Measurements from ENCODE around the gene ARHGEF28.

ARHGEF28 gene

GRCh38 chr5:73835726-73836125 is 209.7 kb downstream of the ARHGEF28 start:
- H3K4me3 ChIP-seq (ENCODE audit: insufficient read depth, low read depth, low read length, poor library complexity, severe bottlenecking), result no peak overlapping the region
- no peak for DNase-seq
- no peaks in the 10 kb centered on the region for H3K9me3 ChIP-seq (ENCODE audit: control insufficient read depth, low read length)
- H3K27ac ChIP-seq (ENCODE audit: insufficient read depth, low read length, poor library complexity, severe bottlenecking), result no peak overlapping the region
- no peaks in the 10 kb centered on the region for H3K36me3 ChIP-seq (ENCODE audit: control insufficient read depth, insufficient read depth, low read length)
- no peaks in the 10 kb centered on the region for H3K27me3 ChIP-seq (replicated peaks; ENCODE audit: control insufficient read depth, insufficient read depth, low read length, poor library complexity, severe bottlenecking)
- no peaks in the 10 kb centered on the region for H3K4me1 ChIP-seq (ENCODE audit: control insufficient read depth, insufficient read depth, low read length, poor library complexity, severe bottlenecking)

GRCh38 chr5:73836607-73837006 is 210.6 kb downstream of the ARHGEF28 start:
- H3K9me3 ChIP-seq (ENCODE audit: control insufficient read depth, low read length), result no peaks in the 10 kb centered on the region

GRCh38 chr5:73838901-73839300 is 212.9 kb downstream of the ARHGEF28 start:
- no peak overlapping the region for H3K4me3 ChIP-seq (ENCODE audit: insufficient read depth, low read depth, low read length, poor library complexity, severe bottlenecking)
- H3K9me3 ChIP-seq (ENCODE audit: control insufficient read depth, low read length), result no peaks in the 10 kb centered on the region
- DNase-seq, result no peak
- no peaks in the 10 kb centered on the region for H3K4me1 ChIP-seq (ENCODE audit: control insufficient read depth, insufficient read depth, low read length, poor library complexity, severe bottlenecking)
- no peak overlapping the region for H3K27ac ChIP-seq (ENCODE audit: insufficient read depth, low read length, poor library complexity, severe bottlenecking)
- no peaks in the 10 kb centered on the region for H3K36me3 ChIP-seq (ENCODE audit: control insufficient read depth, insufficient read depth, low read length)
- no peaks in the 10 kb centered on the region for H3K27me3 ChIP-seq (replicated peaks; ENCODE audit: control insufficient read depth, insufficient read depth, low read length, poor library complexity, severe bottlenecking)

More at GRCh38 chr5:73836607-73837006, 210.6 kb downstream of the ARHGEF28 start:
- no peaks in the 10 kb centered on the region for H3K4me1 ChIP-seq (ENCODE audit: control insufficient read depth, insufficient read depth, low read length, poor library complexity, severe bottlenecking)
- no peak overlapping the region for H3K4me3 ChIP-seq (ENCODE audit: insufficient read depth, low read depth, low read length, poor library complexity, severe bottlenecking)
- H3K27me3 ChIP-seq (replicated peaks; ENCODE audit: control insufficient read depth, insufficient read depth, low read length, poor library complexity, severe bottlenecking), result no peaks in the 10 kb centered on the region
- H3K27ac ChIP-seq (ENCODE audit: insufficient read depth, low read length, poor library complexity, severe bottlenecking), result no peak overlapping the region
- DNase-seq, result no peak
- no peaks in the 10 kb centered on the region for H3K36me3 ChIP-seq (ENCODE audit: control insufficient read depth, insufficient read depth, low read length)

GRCh38 chr5:73841641-73842040 is 215.6 kb downstream of the ARHGEF28 start:
- no peak overlapping the region for H3K4me3 ChIP-seq (ENCODE audit: insufficient read depth, low read depth, low read length, poor library complexity, severe bottlenecking)
- H3K4me1 ChIP-seq (ENCODE audit: control insufficient read depth, insufficient read depth, low read length, poor library complexity, severe bottlenecking), result no peaks in the 10 kb centered on the region
- H3K36me3 ChIP-seq (ENCODE audit: control insufficient read depth, insufficient read depth, low read length), result no peaks in the 10 kb centered on the region
- H3K27me3 ChIP-seq (replicated peaks; ENCODE audit: control insufficient read depth, insufficient read depth, low read length, poor library complexity, severe bottlenecking), result no peaks in the 10 kb centered on the region
- no peaks in the 10 kb centered on the region for H3K9me3 ChIP-seq (ENCODE audit: control insufficient read depth, low read length)
- H3K27ac ChIP-seq (ENCODE audit: insufficient read depth, low read length, poor library complexity, severe bottlenecking), result no peak overlapping the region
- DNase-seq, result no peak

- no peak overlapping the region for H3K27ac ChIP-seq (ENCODE audit: insufficient read depth, low read length, poor library complexity, severe bottlenecking)
- DNase-seq, result no peak
- no peaks in the 10 kb centered on the region for H3K36me3 ChIP-seq (ENCODE audit: control insufficient read depth, insufficient read depth, low read length)
- H3K4me3 ChIP-seq (ENCODE audit: insufficient read depth, low read depth, low read length, poor library complexity, severe bottlenecking), result no peak overlapping the region
- no peaks in the 10 kb centered on the region for H3K9me3 ChIP-seq (ENCODE audit: control insufficient read depth, low read length)
- no peaks in the 10 kb centered on the region for H3K27me3 ChIP-seq (replicated peaks; ENCODE audit: control insufficient read depth, insufficient read depth, low read length, poor library complexity, severe bottlenecking)
- no peaks in the 10 kb centered on the region for H3K4me1 ChIP-seq (ENCODE audit: control insufficient read depth, insufficient read depth, low read length, poor library complexity, severe bottlenecking)
Measured at GRCh38 chr5:73844165-73844564, 218.2 kb downstream of the ARHGEF28 start.

- H3K27me3 ChIP-seq (replicated peaks; ENCODE audit: control insufficient read depth, insufficient read depth, low read length, poor library complexity, severe bottlenecking), result no peaks in the 10 kb centered on the region
- H3K27ac ChIP-seq (ENCODE audit: insufficient read depth, low read length, poor library complexity, severe bottlenecking), result no peak overlapping the region
- no peak for DNase-seq
- no peaks in the 10 kb centered on the region for H3K4me1 ChIP-seq (ENCODE audit: control insufficient read depth, insufficient read depth, low read length, poor library complexity, severe bottlenecking)
- H3K4me3 ChIP-seq (ENCODE audit: insufficient read depth, low read depth, low read length, poor library complexity, severe bottlenecking), result no peak overlapping the region
- no peaks in the 10 kb centered on the region for H3K36me3 ChIP-seq (ENCODE audit: control insufficient read depth, insufficient read depth, low read length)
- H3K9me3 ChIP-seq (ENCODE audit: control insufficient read depth, low read length), result no peaks in the 10 kb centered on the region
Measured at GRCh38 chr5:73851471-73852181, 225.6 kb downstream of the ARHGEF28 start.

GRCh38 chr5:73853091-73853490 is 227.1 kb downstream of the ARHGEF28 start:
- no peak for DNase-seq
- Histone ChIP-seq H3K27me3 (replicated peaks; ENCODE audit: control insufficient read depth, insufficient read depth, low read length, poor library complexity, severe bottlenecking) (no peaks in the 10 kb centered on the region), H3K27ac (ENCODE audit: insufficient read depth, low read length, poor library complexity, severe bottlenecking) (no peak overlapping the region), H3K4me1 (ENCODE audit: control insufficient read depth, insufficient read depth, low read length, poor library complexity, severe bottlenecking) (no peaks in the 10 kb centered on the region), H3K36me3 (ENCODE audit: control insufficient read depth, insufficient read depth, low read length) (no peaks in the 10 kb centered on the region), H3K9me3 (ENCODE audit: control insufficient read depth, low read length) (no peaks in the 10 kb centered on the region), H3K4me3 (ENCODE audit: insufficient read depth, low read depth, low read length, poor library complexity, severe bottlenecking) (no peak overlapping the region)

GRCh38 chr5:73856997-73857396 is 231.0 kb downstream of the ARHGEF28 start:
- Histone ChIP-seq H3K4me1 (ENCODE audit: control insufficient read depth, insufficient read depth, low read length, poor library complexity, severe bottlenecking) (no peaks in the 10 kb centered on the region), H3K9me3 (ENCODE audit: control insufficient read depth, low read length) (no peaks in the 10 kb centered on the region), H3K27ac (ENCODE audit: insufficient read depth, low read length, poor library complexity, severe bottlenecking) (no peak overlapping the region), H3K27me3 (replicated peaks; ENCODE audit: control insufficient read depth, insufficient read depth, low read length, poor library complexity, severe bottlenecking) (no peaks in the 10 kb centered on the region), H3K36me3 (ENCODE audit: control insufficient read depth, insufficient read depth, low read length) (no peaks in the 10 kb centered on the region), H3K4me3 (ENCODE audit: insufficient read depth, low read depth, low read length, poor library complexity, severe bottlenecking) (no peak overlapping the region)
- DNase-seq, result no peak

- H3K27me3 ChIP-seq (replicated peaks; ENCODE audit: control insufficient read depth, insufficient read depth, low read length, poor library complexity, severe bottlenecking), result no peaks in the 10 kb centered on the region
- H3K4me1 ChIP-seq (ENCODE audit: control insufficient read depth, insufficient read depth, low read length, poor library complexity, severe bottlenecking), result no peaks in the 10 kb centered on the region
- no peak for DNase-seq
- H3K9me3 ChIP-seq (ENCODE audit: control insufficient read depth, low read length), result no peaks in the 10 kb centered on the region
- no peaks in the 10 kb centered on the region for H3K36me3 ChIP-seq (ENCODE audit: control insufficient read depth, insufficient read depth, low read length)
- no peak overlapping the region for H3K27ac ChIP-seq (ENCODE audit: insufficient read depth, low read length, poor library complexity, severe bottlenecking)
- no peak overlapping the region for H3K4me3 ChIP-seq (ENCODE audit: insufficient read depth, low read depth, low read length, poor library complexity, severe bottlenecking)
Measured at GRCh38 chr5:73857446-73857845, 231.4 kb downstream of the ARHGEF28 start.

GRCh38 chr5:73858054-73858453 is 232.1 kb downstream of the ARHGEF28 start:
- Histone ChIP-seq H3K27ac (ENCODE audit: insufficient read depth, low read length, poor library complexity, severe bottlenecking) (no peak overlapping the region), H3K9me3 (ENCODE audit: control insufficient read depth, low read length) (no peaks in the 10 kb centered on the region), H3K36me3 (ENCODE audit: control insufficient read depth, insufficient read depth, low read length) (no peaks in the 10 kb centered on the region), H3K27me3 (replicated peaks; ENCODE audit: control insufficient read depth, insufficient read depth, low read length, poor library complexity, severe bottlenecking) (no peaks in the 10 kb centered on the region), H3K4me1 (ENCODE audit: control insufficient read depth, insufficient read depth, low read length, poor library complexity, severe bottlenecking) (no peaks in the 10 kb centered on the region), H3K4me3 (ENCODE audit: insufficient read depth, low read depth, low read length, poor library complexity, severe bottlenecking) (no peak overlapping the region)
- no peak for DNase-seq

Data from effector memory CD4-positive, alpha-beta T cell (primary cell).